Panc1 (cell line): ENCODE results near the gene APH1A. TPM values are rescaled to one million over a fixed set of nuclear protein-coding genes. Genes with fewer than 3 reads are reported as not detected.

Experiments
- ATAC-seq: fragments of 200-7000 bp; cut with Tn5 transposase; 2 replicates; pipeline ENCODE4 v1.9.1; 2020; ENCODE audit warnings: mild to moderate bottlenecking, moderate library complexity
- BruUV-seq: library from RNA; stranded (reverse); fragments of 400-500 nt; replicated peaks from 2 replicates; lab custom pipeline; 2021; lab: Mats Ljungman, UMichigan
- CTCF ChIA-PET: fragments of 300-600 bp; sonication (Branson Sonifier 250); formaldehyde crosslinking; loops from one replicate; lab custom pipeline; 2022; ENCODE audit warnings: antibody characterized with exemption; lab: Charles Lee
- POLR2A ChIA-PET: fragments of 300-600 bp; sonication (Branson Sonifier 250); formaldehyde crosslinking; loops from one replicate; lab custom pipeline; 2022; ENCODE audit warnings: antibody characterized with exemption; lab: Charles Lee
- DNase-seq: peaks from one replicate; pipeline ENCODE4 v3.0.0-alpha.2; 2010; ENCODE audit warnings: low read depth, low spot score
- H3K27ac ChIP-seq: 2 replicates; pipeline ENCODE4 v1.5.1; 2011; ENCODE audit warnings: mild to moderate bottlenecking, low read length, inconsistent platforms
- H3K27me3 ChIP-seq: fragments of 200-500 bp; sonication (Bioruptor generic); 2 replicates; pipeline ENCODE4 v1.6.0; 2014; ENCODE audit warnings: low read length, inconsistent platforms; ENCODE audit not compliant: control insufficient read depth, insufficient read depth
- H3K36me3 ChIP-seq: fragments of 200-500 bp; sonication (Bioruptor generic); 2 replicates; pipeline ENCODE4 v1.5.1; 2014; ENCODE audit warnings: inconsistent platforms, mild to moderate bottlenecking, low read length, moderate library complexity; ENCODE audit not compliant: control insufficient read depth, insufficient read depth
- H3K4me1 ChIP-seq: 2 replicates; pipeline ENCODE4 v1.5.1; 2011; ENCODE audit warnings: inconsistent platforms, mild to moderate bottlenecking, low read length, moderate library complexity; ENCODE audit not compliant: control insufficient read depth, insufficient read depth
- H3K4me3 ChIP-seq, 2 experiments: 2 replicates each; pipeline ENCODE4 v1.5.1; 2011 to 2012; ENCODE audit warnings: low read depth in 2 of 2, low read length in 2 of 2, mild to moderate bottlenecking in 2 of 2, inconsistent platforms in 1 of 2, moderate library complexity in 1 of 2
- H3K9me3 ChIP-seq: fragments of 200-500 bp; sonication (Bioruptor generic); 2 replicates; pipeline ENCODE4 v1.5.1; 2014; ENCODE audit warnings: low read depth, mild to moderate bottlenecking, inconsistent platforms, low read length, moderate library complexity; ENCODE audit not compliant: control insufficient read depth, insufficient read depth
- POLR2AphosphoS5 ChIP-seq: IDR thresholded peaks from 2 replicates; pipeline ENCODE4 v1.6.1; 2012; ENCODE audit warnings: mild to moderate bottlenecking, low read depth, low read length, moderate library complexity
- SIN3A ChIP-seq: IDR thresholded peaks from 2 replicates; pipeline ENCODE4 v1.6.1; 2012; ENCODE audit warnings: low read depth, mild to moderate bottlenecking, low read length, moderate library complexity, borderline replicate concordance; ENCODE audit not compliant: insufficient read depth
- TCF7L2 ChIP-seq: IDR thresholded peaks from 2 replicates; pipeline ENCODE4 v1.6.1; 2011; ENCODE audit warnings: mild to moderate bottlenecking, low read depth, low read length, inconsistent platforms
- in situ Hi-C: cut with HindIII; loops from 2 replicates; pipeline ENCODE4 v1.10.0; 2016; ENCODE audit warnings: low sequenced_read_pairs, low pct_unique_long_range_greater_than_20kb
- intact Hi-C: fragments of 100-400 bp; cut with micrococcal nuclease; formaldehyde crosslinking; loops from one replicate; pipeline ENCODE4 v1.10.0; 2022; ENCODE audit not compliant: unreplicated experiment
- total RNA-seq: library from RNA; stranded (reverse); gene quantifications from one replicate; pipeline ENCODE4 v1.2.1, GENCODE V29; 2021; ENCODE audit not compliant: unreplicated experiment
- TF ChIP-seq, protein P1 (sequence below): fragments of 450-650 bp; IDR thresholded peaks from 2 replicates; pipeline ENCODE4 v1.5.1; 2017; ENCODE audit warnings: mild to moderate bottlenecking
- TF ChIP-seq, protein P2 (sequence below), 2 experiments: IDR thresholded peaks; 2 replicates each; pipeline ENCODE4 v1.6.1; 2011 to 2012; ENCODE audit warnings: low read depth in 2 of 2, control low read depth in 1 of 2, low read length in 1 of 2, mild to moderate bottlenecking in 1 of 2, moderate library complexity in 1 of 2; ENCODE audit not compliant: insufficient read depth in 1 of 2

APH1A gene
- total RNA-seq, 1 experiment from 2014 or later = 146 TPM

DNA sequence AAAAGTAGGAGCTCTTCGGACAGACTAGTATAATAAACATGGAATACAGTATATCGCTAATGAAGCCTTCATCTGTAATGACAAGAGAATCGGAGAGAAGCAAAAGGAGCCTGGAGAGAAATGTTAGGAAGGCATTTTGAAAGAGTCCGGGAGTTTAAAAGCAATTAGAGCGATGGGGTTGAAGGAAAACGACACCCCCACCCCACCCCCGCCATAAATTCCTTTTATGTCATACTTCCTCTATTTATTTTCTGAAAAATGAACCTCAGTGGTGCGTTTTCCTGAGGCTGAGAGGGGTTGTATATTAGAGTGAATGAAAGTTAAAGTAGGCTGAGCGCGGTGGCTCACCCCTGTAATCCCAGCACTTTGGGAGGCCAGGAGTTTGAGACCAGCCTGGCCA lies 635 bp upstream of the APH1A start:
- TF ChIP-seq TCF7L2 (no peak), POLR2AphosphoS5 (no peak), SIN3A (no peak)
- TF ChIP-seq, protein P1, sequence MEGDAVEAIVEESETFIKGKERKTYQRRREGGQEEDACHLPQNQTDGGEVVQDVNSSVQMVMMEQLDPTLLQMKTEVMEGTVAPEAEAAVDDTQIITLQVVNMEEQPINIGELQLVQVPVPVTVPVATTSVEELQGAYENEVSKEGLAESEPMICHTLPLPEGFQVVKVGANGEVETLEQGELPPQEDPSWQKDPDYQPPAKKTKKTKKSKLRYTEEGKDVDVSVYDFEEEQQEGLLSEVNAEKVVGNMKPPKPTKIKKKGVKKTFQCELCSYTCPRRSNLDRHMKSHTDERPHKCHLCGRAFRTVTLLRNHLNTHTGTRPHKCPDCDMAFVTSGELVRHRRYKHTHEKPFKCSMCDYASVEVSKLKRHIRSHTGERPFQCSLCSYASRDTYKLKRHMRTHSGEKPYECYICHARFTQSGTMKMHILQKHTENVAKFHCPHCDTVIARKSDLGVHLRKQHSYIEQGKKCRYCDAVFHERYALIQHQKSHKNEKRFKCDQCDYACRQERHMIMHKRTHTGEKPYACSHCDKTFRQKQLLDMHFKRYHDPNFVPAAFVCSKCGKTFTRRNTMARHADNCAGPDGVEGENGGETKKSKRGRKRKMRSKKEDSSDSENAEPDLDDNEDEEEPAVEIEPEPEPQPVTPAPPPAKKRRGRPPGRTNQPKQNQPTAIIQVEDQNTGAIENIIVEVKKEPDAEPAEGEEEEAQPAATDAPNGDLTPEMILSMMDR = no peak
- TF ChIP-seq, protein P2, sequence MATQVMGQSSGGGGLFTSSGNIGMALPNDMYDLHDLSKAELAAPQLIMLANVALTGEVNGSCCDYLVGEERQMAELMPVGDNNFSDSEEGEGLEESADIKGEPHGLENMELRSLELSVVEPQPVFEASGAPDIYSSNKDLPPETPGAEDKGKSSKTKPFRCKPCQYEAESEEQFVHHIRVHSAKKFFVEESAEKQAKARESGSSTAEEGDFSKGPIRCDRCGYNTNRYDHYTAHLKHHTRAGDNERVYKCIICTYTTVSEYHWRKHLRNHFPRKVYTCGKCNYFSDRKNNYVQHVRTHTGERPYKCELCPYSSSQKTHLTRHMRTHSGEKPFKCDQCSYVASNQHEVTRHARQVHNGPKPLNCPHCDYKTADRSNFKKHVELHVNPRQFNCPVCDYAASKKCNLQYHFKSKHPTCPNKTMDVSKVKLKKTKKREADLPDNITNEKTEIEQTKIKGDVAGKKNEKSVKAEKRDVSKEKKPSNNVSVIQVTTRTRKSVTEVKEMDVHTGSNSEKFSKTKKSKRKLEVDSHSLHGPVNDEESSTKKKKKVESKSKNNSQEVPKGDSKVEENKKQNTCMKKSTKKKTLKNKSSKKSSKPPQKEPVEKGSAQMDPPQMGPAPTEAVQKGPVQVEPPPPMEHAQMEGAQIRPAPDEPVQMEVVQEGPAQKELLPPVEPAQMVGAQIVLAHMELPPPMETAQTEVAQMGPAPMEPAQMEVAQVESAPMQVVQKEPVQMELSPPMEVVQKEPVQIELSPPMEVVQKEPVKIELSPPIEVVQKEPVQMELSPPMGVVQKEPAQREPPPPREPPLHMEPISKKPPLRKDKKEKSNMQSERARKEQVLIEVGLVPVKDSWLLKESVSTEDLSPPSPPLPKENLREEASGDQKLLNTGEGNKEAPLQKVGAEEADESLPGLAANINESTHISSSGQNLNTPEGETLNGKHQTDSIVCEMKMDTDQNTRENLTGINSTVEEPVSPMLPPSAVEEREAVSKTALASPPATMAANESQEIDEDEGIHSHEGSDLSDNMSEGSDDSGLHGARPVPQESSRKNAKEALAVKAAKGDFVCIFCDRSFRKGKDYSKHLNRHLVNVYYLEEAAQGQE (IDR thresholded peaks at IDR 0.05; ENCODE audit: insufficient read depth in 1 of 2, low read depth in 2 of 2, low read length in 1 of 2) = no peak
- ChIA-PET POLR2A (no interaction called here), CTCF (interaction anchor here (0.6 to 1.4 kb wide), 2 partner anchors 12 kb away, joined by 3 to 4 read pairs; partner anchors contain the start of gene CA14)
- Histone ChIP-seq H3K9me3 (no peaks in the 10 kb centered on the region), H3K4me1 (peaks cover 5% of the 10 kb centered on the region), H3K4me3 (peak overlapping the region; percentile 95 to 100), H3K27ac (peak overlapping the region; percentile 96), H3K27me3 (no peaks in the 10 kb centered on the region), H3K36me3 (peaks cover 15% of the 10 kb centered on the region; the same call in 1 of the 2 replicates)
- intact Hi-C loops = no loop called here
- DNase-seq (no peak), ATAC-seq (no peak)
- in situ Hi-C loops = no loop called here
- BruUV-seq = TSS peak; percentile 90

DNA sequence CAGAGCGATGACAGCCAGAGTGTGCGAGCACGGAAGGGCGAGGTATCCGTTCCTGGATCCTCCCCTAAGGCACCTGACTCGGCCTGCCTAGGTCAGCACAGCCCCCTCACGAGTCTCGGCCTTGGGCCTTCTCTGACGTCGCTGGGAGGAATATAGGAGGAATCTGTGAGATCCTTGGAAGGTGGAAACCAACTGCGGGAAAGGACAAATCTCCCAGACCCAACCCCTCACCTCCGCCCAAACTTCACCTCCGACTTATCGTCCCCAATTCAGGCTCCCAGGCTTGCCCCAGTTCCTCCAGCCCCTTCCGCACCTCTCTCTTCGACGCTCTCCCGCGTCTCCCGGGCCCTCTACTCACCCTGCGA lies 494 bp downstream of the APH1A start:
- peaks cover 5% of the 10 kb centered on the region for H3K4me1 ChIP-seq
- H3K27me3 ChIP-seq = no peaks in the 10 kb centered on the region
- BruUV-seq = no TSS peak
- TF ChIP-seq, protein P1 = no peak
- no peak for TF ChIP-seq POLR2AphosphoS5
- TF ChIP-seq, protein P2 (IDR thresholded peaks at IDR 0.05; ENCODE audit: insufficient read depth in 1 of 2, low read depth in 2 of 2, low read length in 1 of 2) = no peak
- no peak for TF ChIP-seq SIN3A
- TF ChIP-seq TCF7L2 = no peak
- no peaks in the 10 kb centered on the region for H3K9me3 ChIP-seq
- peak overlapping the region; percentile 96 for H3K27ac ChIP-seq
- DNase-seq (no peak), ATAC-seq (peak; percentile 22)
- H3K4me3 ChIP-seq = peak overlapping the region; percentile 95 to 100
- POLR2A ChIA-PET = interaction anchor here (0.6 kb wide), 1 partner anchor 12 kb away, joined by 3 read pairs; no protein-coding TSS in a partner anchor
- intact Hi-C loops = no loop called here
- peaks cover 15% of the 10 kb centered on the region for H3K36me3 ChIP-seq
- CTCF ChIA-PET = interaction anchor here (1.4 kb wide), 1 partner anchor 11 kb away, joined by 4 read pairs; the partner anchor contains the start of gene CA14
- in situ Hi-C loops = no loop called here
